ENCODE results near the gene INTS7.
"Not testable (repeated sequence)": the region's sequence is repeated elsewhere in the genome, so short reads cannot be mapped to it uniquely, and the experiment has no call there.

The INTS7 gene

DNA sequence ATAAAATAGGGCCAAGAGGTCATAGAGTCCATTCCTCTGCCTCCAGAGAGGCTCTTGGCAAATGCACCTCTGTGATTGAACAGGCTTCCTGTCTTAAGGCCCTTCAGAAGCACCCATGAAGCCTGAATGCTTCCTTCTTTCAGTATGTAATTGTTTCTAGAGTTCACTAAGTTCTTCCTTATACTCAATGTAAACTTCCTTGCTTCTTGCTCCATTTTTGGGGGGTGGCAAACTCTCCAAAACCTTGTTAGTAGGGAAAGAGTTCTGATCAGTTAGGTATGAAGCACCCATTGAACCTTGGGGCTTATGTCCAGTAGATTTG is 102.5 kb downstream of the INTS7 start:
- DNase-seq (ENCODE audit: low read depth), result no peak

DNA sequence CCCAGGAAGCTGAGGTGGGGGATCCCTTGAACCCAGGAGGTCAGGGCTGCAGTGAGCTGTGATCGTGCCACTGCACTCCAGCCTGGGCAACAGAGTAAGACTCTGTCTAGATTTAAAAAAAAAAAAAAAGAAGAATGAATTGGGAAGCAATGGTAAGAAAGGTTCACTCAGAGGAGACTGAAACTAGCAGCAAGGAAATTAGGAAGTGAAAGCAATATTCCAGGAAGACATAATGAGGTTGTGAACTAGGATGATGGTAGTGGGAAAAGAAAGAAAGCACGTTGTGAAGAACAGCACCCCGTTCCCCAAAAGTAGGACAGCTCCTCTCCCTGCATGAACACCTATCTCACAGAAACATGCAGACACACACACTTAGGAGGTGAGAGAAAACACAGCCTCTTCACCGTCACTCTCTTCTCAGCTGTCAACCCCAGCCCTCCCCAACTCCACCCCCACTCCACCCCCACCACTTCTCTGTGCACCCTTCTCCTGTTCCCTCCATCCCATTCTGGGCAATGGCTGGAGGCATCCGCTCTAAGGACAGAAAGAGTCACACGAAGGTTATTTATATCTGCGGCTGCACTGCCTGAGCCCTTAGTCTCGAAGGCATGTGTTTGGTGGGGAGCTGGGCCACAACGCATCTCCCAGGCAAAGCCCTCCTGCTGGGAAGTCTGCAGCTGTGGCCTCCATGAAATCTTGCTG is 103.0 kb downstream of the INTS7 start:
- DNase-seq (ENCODE audit: low read depth), result no peak

DNA sequence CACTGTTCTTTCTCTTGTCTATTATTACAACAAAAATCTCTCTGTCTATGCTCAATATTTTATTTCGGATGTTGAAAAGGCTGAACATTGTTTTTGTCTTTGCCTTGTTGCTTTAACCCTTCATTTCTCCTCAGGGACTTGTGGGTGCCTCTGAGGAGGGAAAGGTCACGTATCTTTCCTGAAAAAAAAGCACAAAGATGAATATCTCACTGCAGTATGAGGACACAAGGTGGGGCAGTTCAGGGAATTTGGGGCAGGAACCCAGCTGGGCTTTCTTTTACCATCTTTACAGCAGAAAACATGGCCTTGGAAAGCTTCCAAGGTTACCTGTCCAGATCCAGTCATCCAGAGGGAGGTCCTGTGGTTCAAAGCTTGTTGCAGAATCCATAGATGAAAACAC is 105.7 kb downstream of the INTS7 start:
- no peak for DNase-seq (ENCODE audit: low read depth)

GRCh38 chr1:211928993-211929637 is 106.2 kb downstream of the INTS7 start:
- no peak for DNase-seq (ENCODE audit: low read depth)

DNA sequence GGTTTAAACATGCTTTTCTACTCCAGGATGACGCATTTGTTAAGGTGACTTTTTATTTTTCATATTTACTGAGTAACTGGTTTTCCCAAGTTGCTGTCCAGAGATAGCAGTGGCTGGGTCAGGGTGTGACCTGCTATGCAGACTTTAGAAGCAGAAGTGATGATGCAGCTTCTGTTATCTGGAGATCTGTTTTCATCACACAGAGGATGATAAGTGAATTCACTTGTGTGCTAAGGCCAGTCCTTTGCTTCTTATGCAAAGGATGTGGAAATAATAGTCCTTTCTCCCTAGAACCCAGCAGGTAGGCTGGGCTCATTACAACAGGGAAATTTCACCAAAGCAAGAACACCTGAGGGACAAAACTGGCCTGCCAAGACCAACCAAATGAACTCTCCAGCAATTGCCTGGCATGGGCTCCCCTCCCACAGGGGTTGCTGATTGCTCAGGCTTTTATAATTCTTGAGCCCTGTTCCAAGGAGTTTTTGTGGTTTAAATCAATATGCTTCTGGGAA is 107.0 kb downstream of the INTS7 start:
- DNase-seq (ENCODE audit: low read depth), result no peak

GRCh38 chr1:211925016-211925415 is 110.3 kb downstream of the INTS7 start:
- no peak for DNase-seq (ENCODE audit: low read depth)

- no peak for DNase-seq (ENCODE audit: low read depth)
Observed at GRCh38 chr1:211924256-211924655, 111.1 kb downstream of the INTS7 start.

DNA sequence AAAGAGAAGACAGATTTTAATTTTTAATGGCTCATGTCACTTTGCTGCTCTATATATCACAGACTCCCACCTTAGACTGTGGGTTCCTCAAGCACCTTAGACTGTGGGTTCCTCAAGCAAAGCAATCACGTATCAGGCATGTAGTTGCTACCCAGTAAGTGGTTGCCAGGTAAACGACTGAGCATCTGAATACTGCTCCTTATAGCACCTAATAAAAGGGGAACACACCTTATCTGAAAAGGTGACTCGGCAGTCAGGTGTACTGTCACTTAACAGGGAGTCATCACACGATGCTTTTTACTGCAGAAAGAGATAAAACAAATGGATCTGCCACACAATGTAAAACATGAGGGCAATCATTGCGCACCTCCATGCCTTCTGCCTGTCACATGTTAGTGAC is 112.3 kb downstream of the INTS7 start:
- DNase-seq (ENCODE audit: low read depth), result no peak

DNA sequence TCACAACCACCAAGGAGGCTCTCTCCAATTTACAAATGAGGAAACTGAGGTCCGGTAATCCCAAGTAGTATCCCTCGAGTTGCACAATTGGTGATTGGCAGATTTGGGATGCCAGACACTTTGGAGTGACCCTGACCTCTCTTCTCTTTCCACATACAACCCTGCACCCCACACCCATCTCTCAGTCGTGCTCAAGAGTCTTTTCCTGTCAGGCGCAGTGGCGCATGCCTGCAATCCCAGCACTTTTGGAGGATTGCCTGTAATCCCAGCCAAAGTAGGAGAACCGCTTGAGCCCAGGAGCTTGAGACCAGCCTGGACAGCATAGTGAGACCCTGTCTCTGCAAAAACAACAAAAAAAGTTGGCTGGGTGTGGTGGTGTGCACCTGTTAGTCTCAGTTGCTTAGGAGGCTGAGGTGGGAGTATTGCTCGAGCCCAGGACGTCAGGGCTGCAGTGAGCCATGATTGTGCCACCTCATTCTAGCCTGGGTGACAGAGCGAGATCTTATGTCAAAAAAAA is 113.7 kb downstream of the INTS7 start:
- no peak for DNase-seq (ENCODE audit: low read depth)

DNA sequence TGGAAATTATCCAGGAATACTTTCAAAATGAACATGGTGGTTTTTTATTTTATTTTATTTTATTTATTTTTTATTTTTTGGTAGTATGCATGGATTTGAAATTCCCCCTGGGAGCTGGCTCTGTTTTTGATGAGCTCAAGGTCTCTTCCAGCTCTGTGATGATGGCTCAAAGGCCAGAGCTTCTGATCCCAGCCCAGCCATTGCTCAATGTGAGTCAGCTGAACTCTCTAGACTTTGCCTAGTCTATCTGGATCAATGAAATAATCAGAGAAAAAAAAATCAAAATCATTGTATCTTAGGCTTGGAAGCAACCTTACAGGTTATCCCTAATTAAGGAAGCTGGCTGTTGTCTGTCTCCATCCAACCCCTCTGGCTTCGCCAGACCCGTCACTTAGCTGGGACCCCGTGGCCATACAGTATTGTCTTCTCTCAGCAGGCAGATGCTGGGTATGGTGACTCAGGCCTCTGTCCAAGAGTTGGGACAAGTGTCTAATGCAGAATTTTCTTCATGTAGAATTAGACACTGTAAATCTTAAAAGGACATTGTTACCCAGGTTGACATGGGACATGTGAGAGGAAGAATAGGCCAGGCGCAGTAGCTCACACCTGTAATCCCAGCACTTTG is 114.6 kb downstream of the INTS7 start:
- DNase-seq (ENCODE audit: low read depth), result no peak

DNA sequence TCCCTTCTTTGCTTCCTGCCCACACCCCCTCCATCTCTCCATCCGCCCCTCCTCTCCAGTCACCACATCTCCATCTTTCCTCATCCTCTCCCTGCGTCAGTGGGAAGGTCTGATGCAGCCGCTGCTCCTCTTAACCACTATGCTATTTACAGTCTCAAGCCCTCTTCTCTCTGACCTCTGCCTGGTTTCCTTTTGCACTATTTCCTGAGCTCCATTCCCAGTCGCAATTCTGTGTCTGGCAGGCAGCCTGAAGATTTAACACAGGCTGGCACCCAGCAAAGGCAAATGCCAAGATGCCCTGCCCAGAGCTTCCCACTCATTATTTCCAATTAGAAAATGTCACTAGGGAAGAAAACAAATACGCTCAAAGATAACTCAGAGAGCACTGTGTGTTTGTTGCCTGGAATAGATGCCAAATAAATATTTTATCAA is 115.2 kb downstream of the INTS7 start:
- DNase-seq (ENCODE audit: low read depth), result no peak

GRCh38 chr1:211918843-211919414 is 116.4 kb downstream of the INTS7 start:
- no peak for DNase-seq (ENCODE audit: low read depth)

GRCh38 chr1:211916458-211916857 is 118.9 kb downstream of the INTS7 start:
- DNase-seq (ENCODE audit: low read depth), result not testable (repeated sequence)

- no peak for DNase-seq (ENCODE audit: low read depth)
Observed at GRCh38 chr1:211915924-211916323, 119.4 kb downstream of the INTS7 start.

- DNase-seq (ENCODE audit: low read depth), result no peak
Observed at GRCh38 chr1:211912844-211913432, 122.4 kb downstream of the INTS7 start.

- no peak for DNase-seq (ENCODE audit: low read depth)
Observed at GRCh38 chr1:211912038-211912437, 123.3 kb downstream of the INTS7 start.

DNA sequence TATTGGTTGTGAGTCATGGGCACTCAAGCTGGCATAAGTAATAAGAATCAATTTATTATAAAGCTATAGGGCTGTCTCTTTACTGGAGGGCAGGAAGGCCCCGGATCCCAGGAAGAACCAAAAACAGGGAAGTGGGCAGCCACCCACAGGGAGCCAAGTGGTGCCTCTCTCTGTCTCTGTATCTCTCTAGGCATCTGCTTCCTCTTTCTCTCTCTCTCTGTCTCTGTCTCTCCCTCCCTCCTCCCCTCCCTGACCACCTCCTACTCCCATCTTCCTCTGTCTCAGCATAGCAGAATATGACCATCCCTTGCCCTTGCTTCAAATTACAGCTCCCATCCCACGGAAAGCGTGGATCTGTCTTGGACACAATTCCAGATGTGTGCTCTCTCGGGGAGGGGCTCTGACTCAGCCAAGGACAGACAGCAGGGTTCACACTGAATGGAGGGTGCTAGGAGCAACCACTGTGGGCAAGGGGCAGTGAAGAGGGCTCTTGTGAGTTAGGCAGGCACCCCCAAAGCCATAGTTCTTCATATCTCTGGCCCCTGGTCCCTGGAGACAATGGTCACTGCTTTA is 124.4 kb downstream of the INTS7 start:
- DNase-seq (ENCODE audit: low read depth), result no peak

GRCh38 chr1:211910113-211910884 is 125.1 kb downstream of the INTS7 start:
- DNase-seq (ENCODE audit: low read depth), result no peak

DNA sequence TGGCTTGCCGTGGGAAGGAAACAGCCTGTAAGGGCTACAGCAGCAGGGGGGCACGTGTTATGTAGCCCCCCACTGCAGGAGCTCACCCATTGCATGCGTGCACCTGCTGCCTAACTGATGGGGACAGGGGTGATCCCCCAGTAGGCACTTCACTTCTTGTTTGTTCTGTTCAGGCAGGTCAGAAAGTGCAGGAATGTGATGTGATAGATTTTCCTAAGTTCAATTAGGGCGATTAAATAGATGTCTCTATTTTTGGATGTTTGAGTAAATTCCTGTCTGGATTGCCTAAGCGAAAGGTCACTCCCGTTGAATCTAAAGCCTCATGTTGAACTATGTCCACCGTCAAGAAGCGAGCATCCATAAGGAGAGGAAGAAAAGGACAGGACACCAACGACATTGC is 126.0 kb downstream of the INTS7 start:
- no peak for DNase-seq (ENCODE audit: low read depth)

DNA sequence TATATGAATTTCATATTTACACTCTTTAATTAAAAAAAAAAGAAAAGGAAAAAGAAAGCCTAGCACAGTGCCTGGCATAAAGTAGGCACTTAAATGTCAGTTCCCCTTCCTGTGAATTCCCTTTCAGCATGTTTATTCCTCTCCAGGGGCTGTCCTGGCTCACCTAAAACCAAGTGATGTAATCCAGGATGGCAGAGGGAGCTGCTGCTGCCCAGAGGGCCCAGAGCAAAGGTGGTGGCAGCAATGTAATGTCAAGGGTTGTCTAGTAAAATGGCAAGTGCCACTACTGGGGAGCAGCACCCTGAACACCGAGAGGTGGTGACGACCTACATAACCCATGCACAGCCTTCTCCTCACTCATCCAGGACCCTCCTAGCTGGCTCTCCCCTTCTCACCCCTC is 126.4 kb downstream of the INTS7 start:
- no peak for DNase-seq (ENCODE audit: low read depth)

- DNase-seq (ENCODE audit: low read depth), result no peak
Observed at GRCh38 chr1:211908453-211908852, 126.9 kb downstream of the INTS7 start.

Measured in stimulated activated CD8-positive, alpha-beta memory T cell treated with anti-CD3 and anti-CD28 coated beads, Interleukin-15, amount 100 ng/mL, for 1 hour (primary cell).